ENCODE measurements around the gene PCYT1A. TPM values are rescaled to one million over a fixed set of nuclear protein-coding genes. Genes with fewer than 3 reads are reported as not detected.
A peak's percentile ranks its signal among the peaks of the same experiment; 100 is the strongest.

The PCYT1A gene
- total and polyA plus RNA-seq, 2 donors (not counting 1 experiment from before 2014, with no cell fraction given) = 56.6 to 61.2 TPM

- DNase-seq (no peak), ATAC-seq (ENCODE audit: low read depth) (no peak)
- Histone ChIP-seq H4K20me1 (ENCODE audit: control insufficient read depth, insufficient read depth, low read length, poor library complexity, severe bottlenecking) (no peaks in the 10 kb centered on the region), H3K4me1 (ENCODE audit: control insufficient read depth in 2 of 2, insufficient read depth in 2 of 2, low read length in 2 of 2) (peaks cover 7 to 15% of the 10 kb centered on the region in 2 donors), H3K9ac (ENCODE audit: low read length) (no peak overlapping the region), H3K36me3 (replicated peaks in 1 of 2; ENCODE audit: control extremely low read depth in 1 of 2, control insufficient read depth in 1 of 2, extremely low read depth in 1 of 2, insufficient read depth in 2 of 2, low read length in 1 of 2) (no peaks in the 10 kb centered on the region), H3K4me2 (replicated peaks; ENCODE audit: low read depth, low read length, poor library complexity, severe bottlenecking) (peak overlapping the region; percentile 73), H3K27me3 (replicated peaks in 1 of 4; ENCODE audit: control extremely low read depth in 1 of 4, control insufficient read depth in 3 of 4, insufficient read depth in 4 of 4, low read length in 3 of 4) (no peaks in the 10 kb centered on the region), H3K4me3 (ENCODE audit: control extremely low read depth in 1 of 5, extremely low read depth in 1 of 5, insufficient read depth in 1 of 5, low read depth in 2 of 5, low read length in 4 of 5) (peak overlapping the region in 1 of 5 experiments; percentile 72), H2AFZ (ENCODE audit: insufficient read depth, low read depth, low read length, poor library complexity, severe bottlenecking) (peak overlapping the region; percentile 93), H3K79me2 (ENCODE audit: control insufficient read depth, insufficient read depth, low read length) (no peaks in the 10 kb centered on the region), H3K27ac (ENCODE audit: low read length in 2 of 2) (peak overlapping the region in 1 of 2 donors; percentile 68), H3K9me3 (ENCODE audit: control extremely low read depth in 1 of 3, control insufficient read depth in 2 of 3, insufficient read depth in 1 of 3, low read length in 2 of 3) (no peaks in the 10 kb centered on the region)
- Mint-ChIP-seq H3K9me3 (ENCODE audit: insufficient read depth) (no peaks in the 10 kb centered on the region), H3K27ac (no peak overlapping the region), H3K4me1 (peaks cover 17% of the 10 kb centered on the region), H3K27me3 (no peaks in the 10 kb centered on the region), H3K4me3 (peak overlapping the region; percentile 86)
- ChIA-PET POLR2A (no interaction called here), CTCF (interaction anchor here (0.8 kb wide), 1 partner anchor 16 kb away, joined by 3 read pairs; no protein-coding TSS in a partner anchor)
- WGBS (ENCODE audit: insufficient coverage) = 99% methylated on average over 17 of the region's 19 CpGs
- intact Hi-C loops (cut with micrococcal nuclease) = no loop called here
- no peak for TF ChIP-seq CTCF (IDR thresholded peaks at IDR 0.05)
Observed at GRCh38 chr3:196219970-196220311, 67.6 kb downstream of the PCYT1A start.

GRCh38 chr3:196219194-196219969, 68.1 kb downstream of the PCYT1A start:
- H3K4me1 ChIP-seq (ENCODE audit: control insufficient read depth in 2 of 2, insufficient read depth in 2 of 2, low read length in 2 of 2) = peaks cover 7 to 15% of the 10 kb centered on the region in 2 donors
- H3K79me2 ChIP-seq (ENCODE audit: control insufficient read depth, insufficient read depth, low read length) = no peaks in the 10 kb centered on the region
- H3K9me3 ChIP-seq (ENCODE audit: control extremely low read depth in 1 of 3, control insufficient read depth in 2 of 3, insufficient read depth in 1 of 3, low read length in 2 of 3) = no peaks in the 10 kb centered on the region
- POLR2A ChIA-PET = interaction anchor here (0.7 kb wide), 1 partner anchor 144 kb away, joined by 3 read pairs; no protein-coding TSS in a partner anchor
- TF ChIP-seq EZH2 (IDR thresholded peaks at IDR 0.05; ENCODE audit: borderline replicate concordance, insufficient read depth, low read depth, low read length, poor library complexity, severe bottlenecking) = no peak
- TF ChIP-seq CTCF (IDR thresholded peaks at IDR 0.05) = no peak
- H3K36me3 ChIP-seq (replicated peaks in 1 of 2; ENCODE audit: control extremely low read depth in 1 of 2, control insufficient read depth in 1 of 2, extremely low read depth in 1 of 2, insufficient read depth in 2 of 2, low read length in 1 of 2) = no peaks in the 10 kb centered on the region
- 14% methylated on average over 18 of the region's 19 CpGs for WGBS (ENCODE audit: insufficient coverage)
- peak overlapping the region in 1 of 2 donors; percentile 68 for H3K27ac ChIP-seq (ENCODE audit: low read length in 2 of 2)
- peak overlapping the region; percentile 86 for H3K4me3 Mint-ChIP-seq
- H3K4me1 Mint-ChIP-seq = peaks cover 17% of the 10 kb centered on the region
- ATAC-seq (ENCODE audit: low read depth) (peak; percentile 82), DNase-seq (peak; percentile 67)
- H3K27ac Mint-ChIP-seq = peak overlapping the region; percentile 32
- H3K4me2 ChIP-seq (replicated peaks; ENCODE audit: low read depth, low read length, poor library complexity, severe bottlenecking) = peak overlapping the region; percentile 73
- peak overlapping the region; percentile 93 for H2AFZ ChIP-seq (ENCODE audit: insufficient read depth, low read depth, low read length, poor library complexity, severe bottlenecking)
- CTCF ChIA-PET = interaction anchor here (0.7 to 1.6 kb wide), 4 partner anchors 16 to 800 kb away, joined by 3 to 6 read pairs (median 3); no protein-coding TSS in a partner anchor
- no peaks in the 10 kb centered on the region for H3K9me3 Mint-ChIP-seq (ENCODE audit: insufficient read depth)
- H3K27me3 ChIP-seq (replicated peaks in 1 of 4; ENCODE audit: control extremely low read depth in 1 of 4, control insufficient read depth in 3 of 4, insufficient read depth in 4 of 4, low read length in 3 of 4) = no peaks in the 10 kb centered on the region
- intact Hi-C loops (cut with micrococcal nuclease) = no loop called here
- H3K9ac ChIP-seq (ENCODE audit: low read length) = peak overlapping the region; percentile 70
- no peaks in the 10 kb centered on the region for H3K27me3 Mint-ChIP-seq
- no peaks in the 10 kb centered on the region for H4K20me1 ChIP-seq (ENCODE audit: control insufficient read depth, insufficient read depth, low read length, poor library complexity, severe bottlenecking)
- peak overlapping the region; percentile 51 to 81 (median 72) for H3K4me3 ChIP-seq (ENCODE audit: control extremely low read depth in 1 of 5, extremely low read depth in 1 of 5, insufficient read depth in 1 of 5, low read depth in 2 of 5, low read length in 4 of 5)

All from B cell (primary cell).